ENCODE data around the gene CLASRP.

- TF ChIP-seq POLR2A (IDR thresholded peaks at IDR 0.05; ENCODE audit: low read length) (no peak), GATA1 (IDR thresholded peaks at IDR 0.05; ENCODE audit: low read depth, low read length) (no peak)
These were observed 31.4 kb downstream of the CLASRP start for GRCh38 chr19:45070214-45070613.

All from erythroblast (primary cell).